SK-N-SH (cell line): ENCODE results near the gene ANKRD11. TPM values are rescaled to one million over a fixed set of nuclear protein-coding genes. Genes with fewer than 3 reads are reported as not detected.

ENCODE experiments used
- CTCF ChIA-PET: fragments of 300-600, 350-600 bp; formaldehyde crosslinking; extraction: SDS; loops from one replicate; lab custom pipeline; 2021; lab: Yijun Ruan, JAX
- POLR2A ChIA-PET: fragments of 350-600 bp; sonication (Branson Sonifier 250); formaldehyde crosslinking; extraction: SDS; loops from one replicate; lab custom pipeline; 2020; ENCODE audit warnings: antibody characterized with exemption, inconsistent platforms; lab: Yijun Ruan, JAX
- DNase-seq: peaks from one replicate; pipeline ENCODE4 v3.0.0; 2012
- H2AFZ ChIP-seq: fragments of 200-600 bp; sonication (generic); 2 replicates; pipeline ENCODE4 v1.8.1; 2016; ENCODE audit warnings: antibody characterized with exemption, mild to moderate bottlenecking, low read depth
- H3F3A ChIP-seq: fragments of 200-600 bp; sonication (generic); replicated peaks from 2 replicates; pipeline ENCODE3; 2016; ENCODE audit warnings: antibody characterized with exemption, mild to moderate bottlenecking; ENCODE audit not compliant: insufficient read depth
- H3K27ac ChIP-seq, 2 experiments: fragments of 200-500 bp in 1 of 2; fragments of 200-600 bp in 1 of 2; sonication (Bioruptor generic) in 1 of 2; sonication (generic), shearing (Covaris generic) in 1 of 2; 2 replicates each; pipeline versions ENCODE4 v1.5.1 to v1.6.1; 2014 to 2016; ENCODE audit warnings: low read depth in 2 of 2, inconsistent platforms in 1 of 2, low read length in 1 of 2, mild to moderate bottlenecking in 1 of 2, mixed read lengths in 1 of 2
- H3K27me3 ChIP-seq: fragments of 200-600 bp; sonication (generic), shearing (Covaris generic); 2 replicates; pipeline ENCODE4 v1.6.1; 2016; ENCODE audit warnings: mixed run types; ENCODE audit not compliant: insufficient read depth
- H3K36me3 ChIP-seq, 2 experiments: fragments of 200-500 bp in 1 of 2; fragments of 200-600 bp in 1 of 2; sonication (Bioruptor generic) in 1 of 2; sonication (generic) in 1 of 2; replicated peaks in 1 of 2; 2 replicates each; pipeline versions ENCODE3 to v1.5.1; 2014 to 2016; ENCODE audit warnings: low read length in 1 of 2, mild to moderate bottlenecking in 1 of 2; ENCODE audit not compliant: insufficient read depth in 2 of 2, control insufficient read depth in 1 of 2
- H3K4me1 ChIP-seq, 2 experiments: fragments of 200-500 bp in 1 of 2; fragments of 200-600 bp in 1 of 2; sonication (Bioruptor generic) in 1 of 2; sonication (generic), shearing (Covaris generic) in 1 of 2; 2 replicates each; pipeline versions ENCODE4 v1.5.1 to v1.6.1; 2014 to 2016; ENCODE audit warnings: low read depth in 1 of 2, low read length in 1 of 2, mixed run types in 1 of 2; ENCODE audit not compliant: insufficient read depth in 2 of 2, control insufficient read depth in 1 of 2
- H3K4me2 ChIP-seq: fragments of 200-600 bp; sonication (generic), shearing (Covaris generic); 2 replicates; pipeline ENCODE4 v1.6.1; 2017; ENCODE audit warnings: mixed run types
- H3K4me3 ChIP-seq, 2 experiments: fragments of 200-500 bp in 1 of 2; fragments of 200-600 bp in 1 of 2; sonication (Bioruptor generic) in 1 of 2; sonication (generic), shearing (Covaris generic) in 1 of 2; 2 replicates each; pipeline versions ENCODE4 v1.5.1 to v1.8.1; 2014 to 2016; ENCODE audit warnings: low read depth in 2 of 2, inconsistent platforms in 1 of 2, low read length in 1 of 2, mild to moderate bottlenecking in 1 of 2, mixed read lengths in 1 of 2, moderate library complexity in 1 of 2
- H3K79me2 ChIP-seq: fragments of 200-600 bp; sonication (generic); 2 replicates; pipeline ENCODE4 v1.8.1; 2017; ENCODE audit warnings: mild to moderate bottlenecking; ENCODE audit not compliant: insufficient read depth
- H3K9ac ChIP-seq: fragments of 200-600 bp; sonication (generic); 2 replicates; pipeline ENCODE4 v1.6.1; 2017; ENCODE audit warnings: mixed run types
- H3K9me2 ChIP-seq: fragments of 200-600 bp; sonication (generic); 2 replicates; pipeline ENCODE4 v1.6.1; 2017; ENCODE audit warnings: mixed run types
- H3K9me3 ChIP-seq: fragments of 200-600 bp; sonication (generic); 2 replicates; pipeline ENCODE4 v1.6.1; 2017; ENCODE audit warnings: mixed run types, mild to moderate bottlenecking, moderate library complexity
- H4K20me1 ChIP-seq: fragments of 200-600 bp; sonication (generic); 2 replicates; pipeline ENCODE4 v1.6.1; 2017; ENCODE audit warnings: mild to moderate bottlenecking, mixed run types; ENCODE audit not compliant: insufficient read depth
- CHD2 ChIP-seq: fragments of 150-350 bp; IDR thresholded peaks from 2 replicates; pipeline ENCODE4 v1.6.1; 2018; ENCODE audit warnings: low read length; ENCODE audit not compliant: partially characterized antibody
- FOXM1 ChIP-seq: IDR thresholded peaks from 2 replicates; pipeline ENCODE4 v1.4.0; 2012; ENCODE audit warnings: low read depth, mild to moderate bottlenecking
- GATA2 ChIP-seq: sonication (generic); formaldehyde crosslinking; IDR thresholded peaks from 2 replicates; pipeline ENCODE4 v1.5.0; 2020; ENCODE audit warnings: mild to moderate bottlenecking, missing genetic modification reagents
- JUND ChIP-seq: IDR thresholded peaks from 2 replicates; pipeline ENCODE4 v1.4.0; 2012
- RFX5 ChIP-seq: IDR thresholded peaks from 2 replicates; pipeline ENCODE4 v1.6.1; 2012; ENCODE audit warnings: mild to moderate bottlenecking, improper control_type of control experiment, low read length
- SIN3A ChIP-seq: IDR thresholded peaks from 2 replicates; pipeline ENCODE4 v1.6.1; 2012; ENCODE audit warnings: low read depth, mild to moderate bottlenecking, low read length, moderate library complexity, borderline replicate concordance
- SMC3 ChIP-seq: IDR thresholded peaks from 2 replicates; pipeline ENCODE4 v1.6.1; 2012; ENCODE audit warnings: low read depth, low read length, improper control_type of control experiment
- TCF12 ChIP-seq: IDR thresholded peaks from 2 replicates; pipeline ENCODE4 v1.4.0; 2012
- WGBS: methylation state at CpG from one replicate; pipeline ENCODE4 v1.1.6; 2017; ENCODE audit warnings: low lambda C conversion rate; 5-methylcytosine and 5-hydroxymethylcytosine counted together
- polyA plus RNA-seq, 3 experiments: library from polyadenylated mRNA; depleted of rRNA; stranded (reverse); fragments of >200 nt; gene quantifications; 2 replicates each; pipeline ENCODE4 v1.2.3, GENCODE V29; 2012
- TF ChIP-seq, protein P1 (sequence below): fragments of 200-600 bp; sonication (generic); IDR thresholded peaks from 2 replicates; pipeline ENCODE4 v1.6.1; 2017; ENCODE audit warnings: antibody characterized with exemption, mild to moderate bottlenecking, moderate library complexity
- TF ChIP-seq, protein P2 (sequence below): IDR thresholded peaks from 2 replicates; pipeline ENCODE4 v1.4.0; 2012; ENCODE audit warnings: low read depth
- TF ChIP-seq, protein P3 (sequence below): fragments of 150-350 bp; IDR thresholded peaks from 2 replicates; pipeline ENCODE4 v1.6.1; 2016; ENCODE audit warnings: mild to moderate bottlenecking, low read depth, low read length

Gene ANKRD11
- polyA plus RNA-seq, 1 of the 3 experiments (the other 2 are of a cell fraction), result 50.2 TPM

DNA sequence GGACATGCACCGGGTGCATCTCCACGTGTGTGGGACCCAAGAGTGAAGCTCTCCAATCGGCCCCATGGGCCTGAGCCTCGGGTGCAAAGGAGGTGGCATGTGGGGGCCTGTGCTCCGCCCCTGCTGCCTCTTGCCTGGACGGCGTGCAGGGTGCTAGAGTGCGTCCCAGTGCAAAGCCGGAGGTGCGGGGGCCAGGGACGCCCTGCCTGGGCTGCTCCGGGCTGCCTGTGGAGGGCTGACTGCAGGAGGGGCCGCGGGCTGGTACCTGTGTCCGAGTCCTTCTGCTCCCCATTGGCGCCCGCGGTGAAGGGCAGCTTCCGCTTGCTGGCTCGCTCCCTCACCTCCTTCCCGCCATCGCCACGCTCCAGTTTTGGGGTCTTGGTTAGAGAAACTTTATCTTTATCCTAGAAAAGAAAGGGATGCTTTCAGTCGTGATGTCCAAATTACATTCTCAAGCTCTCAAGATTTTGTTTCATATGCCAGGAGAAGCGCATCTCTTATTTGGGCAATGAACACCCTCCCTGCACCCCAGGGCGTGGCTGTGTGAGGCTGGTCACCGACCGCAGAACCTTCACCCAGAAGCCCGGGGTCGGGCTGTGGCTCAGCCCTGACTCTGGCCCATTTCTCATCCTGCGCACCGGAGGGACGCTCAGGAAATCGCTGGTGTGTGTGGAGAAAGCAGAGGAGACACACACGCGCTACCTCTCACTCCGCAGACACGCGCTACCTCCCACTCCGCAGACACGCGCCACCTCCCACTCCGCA is 185.2 kb downstream of the ANKRD11 start (continued):
- TF ChIP-seq, protein P1, sequence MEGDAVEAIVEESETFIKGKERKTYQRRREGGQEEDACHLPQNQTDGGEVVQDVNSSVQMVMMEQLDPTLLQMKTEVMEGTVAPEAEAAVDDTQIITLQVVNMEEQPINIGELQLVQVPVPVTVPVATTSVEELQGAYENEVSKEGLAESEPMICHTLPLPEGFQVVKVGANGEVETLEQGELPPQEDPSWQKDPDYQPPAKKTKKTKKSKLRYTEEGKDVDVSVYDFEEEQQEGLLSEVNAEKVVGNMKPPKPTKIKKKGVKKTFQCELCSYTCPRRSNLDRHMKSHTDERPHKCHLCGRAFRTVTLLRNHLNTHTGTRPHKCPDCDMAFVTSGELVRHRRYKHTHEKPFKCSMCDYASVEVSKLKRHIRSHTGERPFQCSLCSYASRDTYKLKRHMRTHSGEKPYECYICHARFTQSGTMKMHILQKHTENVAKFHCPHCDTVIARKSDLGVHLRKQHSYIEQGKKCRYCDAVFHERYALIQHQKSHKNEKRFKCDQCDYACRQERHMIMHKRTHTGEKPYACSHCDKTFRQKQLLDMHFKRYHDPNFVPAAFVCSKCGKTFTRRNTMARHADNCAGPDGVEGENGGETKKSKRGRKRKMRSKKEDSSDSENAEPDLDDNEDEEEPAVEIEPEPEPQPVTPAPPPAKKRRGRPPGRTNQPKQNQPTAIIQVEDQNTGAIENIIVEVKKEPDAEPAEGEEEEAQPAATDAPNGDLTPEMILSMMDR, result no peak
- TF ChIP-seq RFX5 (no peak), JUND (no peak)

DNA sequence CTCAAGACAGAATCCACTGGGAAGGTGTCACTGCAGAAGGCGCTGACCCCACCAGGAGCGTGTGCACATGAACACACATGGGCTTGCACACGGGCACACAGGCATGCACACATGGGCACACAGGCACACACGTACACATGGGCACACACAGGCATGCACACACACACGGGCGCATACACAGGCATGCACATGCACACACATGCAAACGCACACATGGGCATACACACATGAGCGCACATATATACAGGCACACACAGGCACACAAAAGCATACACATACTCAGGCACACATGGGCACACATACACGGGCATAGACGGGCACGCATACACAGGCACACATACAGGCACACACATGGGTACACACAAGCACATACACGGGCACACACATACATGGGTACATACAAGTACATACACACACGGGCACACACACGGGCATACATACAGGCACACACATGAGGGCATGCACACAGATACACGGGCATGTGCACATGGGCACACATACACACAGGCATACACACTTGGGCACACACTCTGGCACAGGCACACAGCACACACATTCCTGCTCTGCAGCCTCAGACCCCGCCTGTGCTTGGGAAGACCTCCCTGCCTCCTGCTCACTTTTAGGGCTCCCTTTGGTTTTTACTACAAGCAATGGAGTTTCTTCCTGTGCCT is 186.0 kb downstream of the ANKRD11 start:
- peaks cover 63% of the 10 kb centered on the region for H4K20me1 ChIP-seq
- TF ChIP-seq CHD2 (no peak), SMC3 (no peak), FOXM1 (no peak), TCF12 (no peak), GATA2 (no peak), JUND (no peak), SIN3A (no peak)
- TF ChIP-seq, protein P2, sequence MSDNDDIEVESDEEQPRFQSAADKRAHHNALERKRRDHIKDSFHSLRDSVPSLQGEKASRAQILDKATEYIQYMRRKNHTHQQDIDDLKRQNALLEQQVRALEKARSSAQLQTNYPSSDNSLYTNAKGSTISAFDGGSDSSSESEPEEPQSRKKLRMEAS, result no peak
- TF ChIP-seq, protein P3, sequence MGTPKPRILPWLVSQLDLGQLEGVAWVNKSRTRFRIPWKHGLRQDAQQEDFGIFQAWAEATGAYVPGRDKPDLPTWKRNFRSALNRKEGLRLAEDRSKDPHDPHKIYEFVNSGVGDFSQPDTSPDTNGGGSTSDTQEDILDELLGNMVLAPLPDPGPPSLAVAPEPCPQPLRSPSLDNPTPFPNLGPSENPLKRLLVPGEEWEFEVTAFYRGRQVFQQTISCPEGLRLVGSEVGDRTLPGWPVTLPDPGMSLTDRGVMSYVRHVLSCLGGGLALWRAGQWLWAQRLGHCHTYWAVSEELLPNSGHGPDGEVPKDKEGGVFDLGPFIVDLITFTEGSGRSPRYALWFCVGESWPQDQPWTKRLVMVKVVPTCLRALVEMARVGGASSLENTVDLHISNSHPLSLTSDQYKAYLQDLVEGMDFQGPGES, result no peak
- TF ChIP-seq, all 33 proteins: peak for 0
- Histone ChIP-seq H3K4me1 (peaks cover 8 to 31% of the 10 kb centered on the region in 2 experiments; a peak in 3 of 4 replicates), H3K9ac (no peak overlapping the region), H2AFZ (no peak overlapping the region), H3F3A (peaks cover 19% of the 10 kb centered on the region), H3K27me3 (no peaks in the 10 kb centered on the region), H3K4me2 (no peak overlapping the region), H3K4me3 (no peak overlapping the region), H3K9me3 (no peaks in the 10 kb centered on the region), H3K27ac (no peak overlapping the region), H3K9me2 (no peaks in the 10 kb centered on the region), H3K36me3 (peaks cover 7 to 14% of the 10 kb centered on the region in 2 experiments), H3K79me2 (peaks cover 68% of the 10 kb centered on the region)
- WGBS, result 97% methylated on average over 13 of the region's 16 CpGs
- no peak for DNase-seq
- CTCF ChIA-PET, result interaction anchor here (1.6 to 1.7 kb wide), 2 partner anchors 11 to 14 kb away, joined by 5 to 6 read pairs; no protein-coding TSS in a partner anchor
- POLR2A ChIA-PET, result no interaction called here
